ENCODE data around the gene PRTN3.

Gene PRTN3

DNA sequence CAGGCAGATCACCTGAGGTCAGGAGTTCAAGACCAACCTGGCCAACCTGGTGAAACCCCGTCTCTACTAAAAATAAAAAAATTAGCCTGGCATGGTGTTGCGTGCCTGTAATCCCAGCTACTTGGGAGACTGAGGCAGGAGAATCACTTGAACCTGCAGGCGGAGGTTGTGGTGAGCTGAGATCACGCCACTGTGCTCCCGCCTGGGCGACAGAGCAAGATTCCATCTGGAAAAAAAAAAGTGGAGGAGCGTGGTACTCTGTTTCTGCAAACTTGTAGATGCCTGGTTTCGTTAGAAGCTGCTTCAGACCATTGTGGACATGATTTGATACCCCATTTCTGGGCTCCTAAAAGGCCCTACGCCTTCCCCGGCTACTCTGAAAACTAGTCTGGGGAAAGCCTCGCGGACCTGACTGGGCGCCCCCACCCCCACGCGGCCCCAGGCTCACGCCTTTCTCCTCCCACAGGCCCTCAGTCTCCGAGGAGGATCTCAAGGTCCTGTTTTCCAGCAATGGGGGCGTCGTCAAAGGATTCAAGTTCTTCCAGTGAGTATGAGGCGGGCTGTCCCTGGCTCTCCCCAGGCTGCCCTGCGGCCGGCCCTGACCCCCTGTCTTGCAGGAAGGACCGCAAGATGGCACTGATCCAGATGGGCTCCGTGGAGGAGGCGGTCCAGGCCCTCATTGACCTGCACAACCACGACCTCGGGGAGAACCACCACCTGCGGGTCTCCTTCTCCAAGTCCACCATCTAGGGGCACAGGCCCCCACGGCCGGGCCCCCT lies 30.5 kb upstream of the PRTN3 start:
- no peak overlapping the region for H3K4me3 ChIP-seq (ENCODE audit: low read depth, low read length)
- TF ChIP-seq, protein P1, sequence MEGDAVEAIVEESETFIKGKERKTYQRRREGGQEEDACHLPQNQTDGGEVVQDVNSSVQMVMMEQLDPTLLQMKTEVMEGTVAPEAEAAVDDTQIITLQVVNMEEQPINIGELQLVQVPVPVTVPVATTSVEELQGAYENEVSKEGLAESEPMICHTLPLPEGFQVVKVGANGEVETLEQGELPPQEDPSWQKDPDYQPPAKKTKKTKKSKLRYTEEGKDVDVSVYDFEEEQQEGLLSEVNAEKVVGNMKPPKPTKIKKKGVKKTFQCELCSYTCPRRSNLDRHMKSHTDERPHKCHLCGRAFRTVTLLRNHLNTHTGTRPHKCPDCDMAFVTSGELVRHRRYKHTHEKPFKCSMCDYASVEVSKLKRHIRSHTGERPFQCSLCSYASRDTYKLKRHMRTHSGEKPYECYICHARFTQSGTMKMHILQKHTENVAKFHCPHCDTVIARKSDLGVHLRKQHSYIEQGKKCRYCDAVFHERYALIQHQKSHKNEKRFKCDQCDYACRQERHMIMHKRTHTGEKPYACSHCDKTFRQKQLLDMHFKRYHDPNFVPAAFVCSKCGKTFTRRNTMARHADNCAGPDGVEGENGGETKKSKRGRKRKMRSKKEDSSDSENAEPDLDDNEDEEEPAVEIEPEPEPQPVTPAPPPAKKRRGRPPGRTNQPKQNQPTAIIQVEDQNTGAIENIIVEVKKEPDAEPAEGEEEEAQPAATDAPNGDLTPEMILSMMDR (IDR thresholded peaks at IDR 0.05; ENCODE audit: borderline replicate concordance, insufficient read depth, low read depth, low read length) = no peak

DNA sequence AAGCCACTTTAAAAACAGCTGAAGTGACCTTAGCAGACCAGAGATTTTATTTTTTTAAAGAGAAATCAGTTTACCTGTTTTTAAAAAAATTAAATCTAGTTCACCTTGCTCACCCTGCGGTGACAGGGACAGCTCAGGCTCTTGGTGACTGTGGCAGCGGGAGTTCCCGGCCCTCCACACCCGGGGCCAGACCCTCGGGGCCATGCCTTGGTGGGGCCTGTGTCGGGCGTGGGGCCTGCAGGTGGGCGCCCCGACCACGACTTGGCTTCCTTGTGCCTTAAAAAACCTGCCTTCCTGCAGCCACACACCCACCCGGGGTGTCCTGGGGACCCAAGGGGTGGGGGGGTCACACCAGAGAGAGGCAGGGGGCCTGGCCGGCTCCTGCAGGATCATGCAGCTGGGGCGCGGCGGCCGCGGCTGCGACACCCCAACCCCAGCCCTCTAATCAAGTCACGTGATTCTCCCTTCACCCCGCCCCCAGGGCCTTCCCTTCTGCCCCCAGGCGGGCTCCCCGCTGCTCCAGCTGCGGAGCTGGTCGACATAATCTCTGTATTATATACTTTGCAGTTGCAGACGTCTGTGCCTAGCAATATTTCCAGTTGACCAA lies 29.8 kb upstream of the PRTN3 start:
- H3K4me3 ChIP-seq (ENCODE audit: low read depth, low read length) = no peak overlapping the region
- TF ChIP-seq, protein P1 (IDR thresholded peaks at IDR 0.05; ENCODE audit: borderline replicate concordance, insufficient read depth, low read depth, low read length) = no peak

DNA sequence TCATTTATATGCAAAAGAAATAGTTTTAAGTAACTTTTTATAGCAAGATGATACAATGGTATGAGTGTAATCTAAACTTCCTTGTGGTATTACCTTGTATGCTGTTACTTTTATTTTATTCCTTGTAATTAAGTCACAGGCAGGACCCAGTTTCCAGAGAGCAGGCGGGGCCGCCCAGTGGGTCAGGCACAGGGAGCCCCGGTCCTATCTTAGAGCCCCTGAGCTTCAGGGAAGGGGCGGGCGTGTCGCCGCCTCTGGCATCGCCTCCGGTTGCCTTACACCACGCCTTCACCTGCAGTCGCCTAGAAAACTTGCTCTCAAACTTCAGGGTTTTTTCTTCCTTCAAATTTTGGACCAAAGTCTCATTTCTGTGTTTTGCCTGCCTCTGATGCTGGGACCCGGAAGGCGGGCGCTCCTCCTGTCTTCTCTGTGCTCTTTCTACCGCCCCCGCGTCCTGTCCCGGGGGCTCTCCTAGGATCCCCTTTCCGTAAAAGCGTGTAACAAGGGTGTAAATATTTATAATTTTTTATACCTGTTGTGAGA lies 29.2 kb upstream of the PRTN3 start:
- H3K4me3 ChIP-seq (ENCODE audit: low read depth, low read length) = no peak overlapping the region
- TF ChIP-seq, protein P1 (IDR thresholded peaks at IDR 0.05; ENCODE audit: borderline replicate concordance, insufficient read depth, low read depth, low read length) = no peak

DNA sequence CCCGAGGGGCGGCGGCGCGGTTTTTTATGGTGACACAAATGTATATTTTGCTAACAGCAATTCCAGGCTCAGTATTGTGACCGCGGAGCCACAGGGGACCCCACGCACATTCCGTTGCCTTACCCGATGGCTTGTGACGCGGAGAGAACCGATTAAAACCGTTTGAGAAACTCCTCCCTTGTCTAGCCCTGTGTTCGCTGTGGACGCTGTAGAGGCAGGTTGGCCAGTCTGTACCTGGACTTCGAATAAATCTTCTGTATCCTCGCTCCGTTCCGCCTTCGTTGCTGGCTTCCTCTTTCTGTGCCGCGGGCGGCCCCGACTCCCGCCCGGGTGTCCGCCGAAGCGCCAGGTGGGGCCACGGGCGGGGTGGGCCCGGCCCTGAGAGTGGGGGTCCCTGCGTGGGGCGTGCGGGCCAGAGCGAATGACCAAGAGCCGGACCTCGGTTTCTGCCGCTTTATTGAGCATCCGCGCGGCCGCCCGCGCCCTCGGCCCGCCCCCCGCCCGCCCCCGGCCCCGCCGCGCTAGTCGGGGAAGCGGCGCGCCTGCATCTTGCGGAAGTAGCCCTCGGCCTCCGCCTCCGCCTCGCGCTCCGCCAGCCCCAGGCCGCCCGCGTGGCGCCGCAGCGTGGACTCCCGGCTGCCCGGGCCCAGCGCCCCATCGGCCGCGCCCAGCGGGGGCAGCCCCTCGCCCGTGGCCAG lies 28.6 kb upstream of the PRTN3 start:
- no peak overlapping the region for H3K4me3 ChIP-seq (ENCODE audit: low read depth, low read length)
- TF ChIP-seq, protein P1 (IDR thresholded peaks at IDR 0.05; ENCODE audit: borderline replicate concordance, insufficient read depth, low read depth, low read length) = no peak

DNA sequence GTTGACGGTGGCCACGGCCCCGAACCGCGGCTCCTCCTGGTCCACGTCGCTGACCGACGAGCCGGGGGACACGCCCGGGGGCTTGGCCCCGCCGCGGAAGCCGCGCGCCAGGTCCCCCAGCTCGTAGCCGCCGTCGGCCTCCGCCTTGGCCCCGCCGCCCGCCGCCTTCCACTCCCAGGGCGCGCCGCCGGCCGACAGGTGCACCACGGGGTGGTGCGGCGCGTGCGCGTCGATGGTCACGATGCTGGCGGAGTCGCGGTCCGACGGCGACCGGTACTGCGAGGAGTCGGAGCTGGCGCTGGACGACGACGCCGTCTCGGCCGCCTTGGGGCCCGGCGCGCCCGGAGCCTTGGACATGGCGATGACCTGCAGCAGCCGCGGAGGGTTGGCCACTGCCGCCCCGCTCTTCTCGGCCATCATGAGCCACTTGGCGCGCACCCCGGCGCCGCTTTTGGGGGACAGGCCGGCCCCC lies 28.0 kb upstream of the PRTN3 start:
- TF ChIP-seq, protein P1 (IDR thresholded peaks at IDR 0.05; ENCODE audit: borderline replicate concordance, insufficient read depth, low read depth, low read length) = no peak
- H3K4me3 ChIP-seq (ENCODE audit: low read depth, low read length) = no peak overlapping the region

DNA sequence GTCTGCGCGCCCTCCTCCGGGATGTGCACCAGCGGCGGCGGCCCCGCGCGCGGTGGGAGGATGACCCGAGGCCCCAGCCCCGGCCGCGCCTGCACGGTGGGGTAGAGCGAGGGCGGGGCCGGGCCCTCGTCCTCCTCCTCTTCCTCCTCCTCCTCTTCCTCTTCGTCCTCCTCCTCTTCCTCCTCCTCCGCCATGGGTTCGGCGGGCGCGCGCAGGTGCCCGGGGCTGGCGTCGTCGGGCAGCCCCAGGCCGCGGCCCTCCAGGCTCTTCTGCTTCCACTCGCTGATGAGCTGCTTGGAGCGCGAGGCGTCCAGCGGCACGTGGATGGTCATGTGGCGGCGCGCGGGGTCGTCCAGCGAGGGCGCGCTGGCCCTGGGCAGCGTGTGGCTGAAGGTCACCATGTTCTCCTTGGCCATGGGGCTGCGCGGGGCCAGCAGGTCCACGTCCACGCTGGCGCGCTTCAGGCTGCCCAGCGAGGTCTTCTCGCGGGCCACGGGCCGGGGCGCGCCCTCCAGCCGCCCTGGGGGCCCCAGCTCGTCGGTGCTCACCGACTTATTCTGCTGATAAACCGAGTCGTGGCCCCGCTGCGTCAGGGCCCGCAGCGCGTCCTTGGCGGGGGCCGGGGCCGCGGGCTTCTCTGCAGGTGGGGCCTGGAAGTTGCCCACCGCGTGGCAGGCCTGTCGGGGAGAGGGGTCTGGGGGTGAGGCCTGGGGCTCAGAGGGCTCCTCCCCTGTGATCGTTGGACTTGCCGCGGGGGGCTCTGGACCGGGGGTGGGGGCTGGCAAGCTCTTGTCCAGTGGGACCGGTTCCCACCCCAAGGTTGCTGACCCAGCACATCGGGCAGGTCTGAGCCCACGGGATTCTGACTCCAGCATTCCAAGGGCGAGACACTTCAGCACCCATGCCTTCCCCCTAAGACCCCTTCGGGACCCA lies 27.3 kb upstream of the PRTN3 start:
- no peak overlapping the region for H3K4me3 ChIP-seq (ENCODE audit: low read depth, low read length)
- TF ChIP-seq, protein P1 (IDR thresholded peaks at IDR 0.05; ENCODE audit: borderline replicate concordance, insufficient read depth, low read depth, low read length) = no peak
